Measurements from ENCODE around the gene SOX6.

DNA sequence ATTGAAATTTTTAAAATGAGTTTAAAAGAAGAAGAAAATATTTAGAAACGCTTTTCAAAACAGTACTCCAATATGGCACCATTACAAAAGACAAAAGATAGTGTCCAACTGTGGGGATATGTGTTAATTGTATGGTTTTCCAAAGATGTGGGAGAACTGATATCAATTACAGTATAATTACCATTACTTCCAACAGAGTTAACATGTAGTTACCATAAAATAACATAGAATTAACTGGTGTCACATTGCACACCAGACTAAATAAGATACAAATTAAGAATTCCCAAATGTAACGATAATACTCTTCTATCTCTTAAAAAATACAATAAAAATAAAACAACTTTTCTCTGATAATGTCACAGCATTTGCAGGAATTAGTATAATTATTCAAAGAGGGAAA, 329.5 kb downstream of the SOX6 start:
- TF ChIP-seq, protein P1, sequence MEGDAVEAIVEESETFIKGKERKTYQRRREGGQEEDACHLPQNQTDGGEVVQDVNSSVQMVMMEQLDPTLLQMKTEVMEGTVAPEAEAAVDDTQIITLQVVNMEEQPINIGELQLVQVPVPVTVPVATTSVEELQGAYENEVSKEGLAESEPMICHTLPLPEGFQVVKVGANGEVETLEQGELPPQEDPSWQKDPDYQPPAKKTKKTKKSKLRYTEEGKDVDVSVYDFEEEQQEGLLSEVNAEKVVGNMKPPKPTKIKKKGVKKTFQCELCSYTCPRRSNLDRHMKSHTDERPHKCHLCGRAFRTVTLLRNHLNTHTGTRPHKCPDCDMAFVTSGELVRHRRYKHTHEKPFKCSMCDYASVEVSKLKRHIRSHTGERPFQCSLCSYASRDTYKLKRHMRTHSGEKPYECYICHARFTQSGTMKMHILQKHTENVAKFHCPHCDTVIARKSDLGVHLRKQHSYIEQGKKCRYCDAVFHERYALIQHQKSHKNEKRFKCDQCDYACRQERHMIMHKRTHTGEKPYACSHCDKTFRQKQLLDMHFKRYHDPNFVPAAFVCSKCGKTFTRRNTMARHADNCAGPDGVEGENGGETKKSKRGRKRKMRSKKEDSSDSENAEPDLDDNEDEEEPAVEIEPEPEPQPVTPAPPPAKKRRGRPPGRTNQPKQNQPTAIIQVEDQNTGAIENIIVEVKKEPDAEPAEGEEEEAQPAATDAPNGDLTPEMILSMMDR (IDR thresholded peaks at IDR 0.05), result no peak
- TF ChIP-seq POLR2A (IDR thresholded peaks at IDR 0.05) (no peak), POLR2AphosphoS5 (IDR thresholded peaks at IDR 0.05; ENCODE audit: insufficient read depth in 1 of 2, low read depth in 1 of 2) (no peak)

Measured in vagina (tissue), 2 donors.